GM19351 (cell line): ENCODE data around the gene IQGAP1.
"Not testable (repeated sequence)": the region's sequence is repeated elsewhere in the genome, so short reads cannot be mapped to it uniquely, and the experiment has no call there.

Experiments
- ATAC-seq: cut with Tn5 transposase; IDR thresholded peaks from one replicate; pipeline ENCODE4 v1.9.1; 2021; ENCODE audit warnings: mild to moderate bottlenecking, moderate library complexity; ENCODE audit not compliant: unreplicated experiment

Gene IQGAP1

DNA sequence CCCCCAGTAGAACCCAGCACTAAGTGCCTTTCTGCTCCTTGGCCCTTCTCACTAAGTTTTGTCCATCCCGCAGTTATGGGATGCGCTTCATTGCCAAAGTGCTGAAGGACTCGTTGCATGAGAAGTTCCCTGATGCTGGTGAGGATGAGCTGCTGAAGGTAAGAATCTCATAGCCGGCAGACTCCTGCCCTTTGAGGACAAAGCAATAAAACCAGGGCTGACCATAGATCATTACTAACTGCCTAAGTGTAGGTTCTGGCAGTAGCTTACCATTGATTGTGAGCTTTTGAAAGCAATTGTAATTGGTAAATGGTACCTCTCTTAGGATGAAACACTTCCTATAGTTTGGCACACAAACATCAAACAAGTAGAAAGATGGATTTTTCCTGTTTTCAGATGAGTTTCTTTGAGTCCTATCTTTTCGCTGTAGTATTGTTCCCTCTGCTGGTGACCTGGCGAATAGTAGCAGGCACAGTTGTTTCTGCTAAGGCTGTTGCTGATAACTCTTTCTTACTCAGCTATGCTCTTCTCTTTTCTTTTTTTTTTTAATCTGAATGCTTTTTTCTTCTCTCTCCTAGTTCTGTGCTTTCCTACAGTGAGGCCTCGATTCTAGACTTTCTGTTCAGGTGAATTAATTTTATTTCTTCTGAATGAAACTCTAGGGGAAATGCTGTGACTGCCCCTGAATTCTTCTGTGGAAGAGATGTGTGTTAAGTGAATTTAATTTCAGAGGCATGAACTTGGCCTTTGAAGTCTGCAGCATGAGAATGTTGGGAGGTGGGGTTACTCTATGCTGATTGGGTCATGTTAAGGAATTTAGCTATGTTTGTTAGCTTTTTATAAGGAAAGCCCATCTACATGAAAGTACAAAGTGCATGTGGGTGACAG is 94.3 kb downstream of the IQGAP1 start:
- no peak for ATAC-seq

- ATAC-seq = no peak
These were observed 94.9 kb downstream of the IQGAP1 start for GRCh38 chr15:90483012-90483307.

DNA sequence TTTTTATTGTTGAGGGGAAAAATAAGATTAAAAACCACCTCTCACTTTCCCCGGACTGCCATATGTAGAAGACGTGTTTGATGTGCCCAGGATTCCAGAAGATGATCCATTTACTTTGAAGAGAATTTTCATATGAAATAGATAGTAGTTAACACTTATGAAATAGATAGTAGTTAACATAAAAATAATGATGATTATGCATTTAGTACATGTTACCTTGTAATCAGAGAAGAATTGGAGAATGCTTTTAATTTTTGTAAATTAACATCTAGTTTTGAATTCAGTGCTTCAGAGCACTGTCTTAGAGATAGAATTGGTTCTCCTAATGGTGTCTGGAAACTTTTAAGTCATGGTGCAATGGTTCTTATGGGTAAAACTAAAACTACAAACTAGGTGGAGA is 95.6 kb downstream of the IQGAP1 start:
- no peak for ATAC-seq

DNA sequence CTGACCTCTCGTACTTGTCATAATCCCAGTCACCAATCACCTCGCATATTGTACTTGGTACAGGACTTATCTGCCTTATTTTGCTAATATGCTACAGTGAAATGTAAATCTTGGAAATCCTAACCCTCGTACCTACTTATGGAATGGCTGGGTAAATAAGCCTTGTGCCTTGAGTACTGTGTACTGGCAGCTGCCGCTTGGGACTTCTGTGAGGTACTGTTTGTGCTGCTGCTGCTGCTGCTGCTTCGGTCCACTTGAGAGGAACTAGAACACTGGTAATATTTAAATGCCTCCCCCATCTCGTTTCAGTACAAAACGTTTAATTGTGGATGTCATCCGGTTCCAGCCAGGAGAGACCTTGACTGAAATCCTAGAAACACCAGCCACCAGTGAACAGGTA is 99.1 kb downstream of the IQGAP1 start:
- no peak for ATAC-seq

DNA sequence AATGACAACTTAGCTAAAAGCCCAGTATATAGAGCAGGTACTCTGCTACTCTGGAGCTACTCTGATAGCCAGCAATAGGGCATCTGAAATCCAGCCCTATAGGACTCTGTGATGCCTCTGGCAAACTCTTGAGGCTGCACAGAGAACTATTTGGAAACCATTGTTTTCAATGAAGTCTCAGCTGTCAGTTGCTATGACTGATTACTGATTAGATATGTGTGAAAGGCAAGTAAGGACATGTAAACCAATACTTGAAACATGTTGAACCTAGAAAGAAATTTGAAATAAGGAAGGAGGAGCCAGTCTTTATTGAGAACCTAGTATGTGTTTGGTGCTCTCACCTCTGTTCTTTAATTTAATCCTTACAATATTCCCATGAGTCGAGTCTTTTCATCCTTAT is 101.5 kb downstream of the IQGAP1 start:
- no peak for ATAC-seq

GRCh38 chr15:90489944-90490343 is 101.9 kb downstream of the IQGAP1 start:
- ATAC-seq = no peak

DNA sequence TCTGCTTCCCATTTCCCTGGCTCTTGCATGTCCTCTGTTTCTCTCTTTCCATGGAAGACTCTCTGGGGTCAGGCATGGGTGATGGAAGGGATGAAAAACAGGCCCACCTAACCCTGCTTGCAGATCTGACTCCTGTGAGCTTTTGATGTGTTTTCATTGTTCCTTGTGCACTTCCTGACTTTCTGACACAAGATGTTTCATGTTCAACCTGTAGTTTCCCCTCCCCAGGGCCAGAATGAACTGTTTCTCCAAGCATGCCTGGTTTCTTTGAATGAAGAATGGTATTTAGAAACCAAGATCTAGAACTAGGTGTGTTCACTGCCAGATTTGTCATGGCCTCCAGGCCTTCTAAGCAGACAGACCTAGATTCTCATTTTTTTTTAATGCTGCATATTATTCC is 105.6 kb downstream of the IQGAP1 start:
- ATAC-seq = no peak

- ATAC-seq = no peak
These were observed 107.0 kb downstream of the IQGAP1 start for GRCh38 chr15:90495067-90495466.

GRCh38 chr15:90496791-90497190 is 108.7 kb downstream of the IQGAP1 start:
- ATAC-seq = no peak

GRCh38 chr15:90497376-90497775 is 109.3 kb downstream of the IQGAP1 start:
- ATAC-seq = no peak

DNA sequence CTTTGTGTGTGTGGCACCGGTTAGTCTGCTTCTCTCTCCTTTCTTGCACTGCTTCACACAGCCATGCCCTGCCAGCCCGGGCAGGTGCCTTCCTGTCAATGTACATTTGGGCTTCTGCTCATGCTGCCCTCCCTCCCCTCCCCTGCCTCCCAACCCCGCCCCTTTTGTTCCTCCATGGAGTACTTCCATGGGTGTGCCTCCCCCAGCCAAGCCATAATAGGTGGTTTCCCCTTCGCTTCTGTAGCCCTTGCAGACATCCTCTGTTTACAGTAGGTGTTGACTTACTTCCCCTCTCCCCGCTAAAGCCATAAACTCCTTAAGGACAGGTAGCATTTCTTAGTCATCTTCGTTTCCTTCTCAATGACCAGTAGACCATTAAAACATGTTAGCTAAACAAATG is 109.9 kb downstream of the IQGAP1 start:
- no peak for ATAC-seq

DNA sequence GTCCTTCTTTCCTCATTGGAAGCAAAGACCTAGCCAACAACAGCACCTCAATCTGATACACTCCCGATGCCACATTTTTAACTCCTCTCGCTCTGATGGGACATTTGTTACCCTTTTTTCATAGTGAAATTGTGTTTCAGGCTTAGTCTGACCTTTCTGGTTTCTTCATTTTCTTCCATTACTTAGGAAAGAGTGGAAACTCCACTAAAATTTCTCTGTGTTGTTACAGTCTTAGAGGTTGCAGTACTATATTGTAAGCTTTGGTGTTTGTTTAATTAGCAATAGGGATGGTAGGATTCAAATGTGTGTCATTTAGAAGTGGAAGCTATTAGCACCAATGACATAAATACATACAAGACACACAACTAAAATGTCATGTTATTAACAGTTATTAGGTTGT is 112.1 kb downstream of the IQGAP1 start:
- ATAC-seq = no peak

GRCh38 chr15:90501898-90502297 is 113.9 kb downstream of the IQGAP1 start:
- ATAC-seq = no peak

GRCh38 chr15:90510781-90511180 is 122.7 kb downstream of the IQGAP1 start:
- ATAC-seq = not testable (repeated sequence)

DNA sequence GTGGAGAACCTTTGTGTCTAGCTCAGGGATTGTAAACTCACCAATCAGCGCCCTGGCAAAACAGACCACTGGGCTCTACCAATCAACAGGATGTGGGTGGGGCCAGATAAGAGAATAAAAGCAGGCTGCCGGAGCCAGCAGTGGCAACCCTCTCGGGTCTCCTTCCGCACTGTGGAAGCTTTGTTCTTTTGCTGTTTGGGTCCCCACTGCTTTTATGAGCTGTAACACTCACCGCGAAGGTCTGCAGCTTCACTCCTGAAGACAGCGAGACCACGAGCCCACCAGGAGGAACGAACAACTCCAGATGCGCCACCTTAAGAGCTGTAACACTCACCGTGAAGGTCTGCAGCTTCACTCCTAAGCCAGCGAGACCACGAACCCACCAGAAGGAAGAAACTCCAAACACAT is 123.2 kb downstream of the IQGAP1 start:
- not testable (repeated sequence) for ATAC-seq

GRCh38 chr15:90512276-90512675 is 124.2 kb downstream of the IQGAP1 start:
- no peak for ATAC-seq

DNA sequence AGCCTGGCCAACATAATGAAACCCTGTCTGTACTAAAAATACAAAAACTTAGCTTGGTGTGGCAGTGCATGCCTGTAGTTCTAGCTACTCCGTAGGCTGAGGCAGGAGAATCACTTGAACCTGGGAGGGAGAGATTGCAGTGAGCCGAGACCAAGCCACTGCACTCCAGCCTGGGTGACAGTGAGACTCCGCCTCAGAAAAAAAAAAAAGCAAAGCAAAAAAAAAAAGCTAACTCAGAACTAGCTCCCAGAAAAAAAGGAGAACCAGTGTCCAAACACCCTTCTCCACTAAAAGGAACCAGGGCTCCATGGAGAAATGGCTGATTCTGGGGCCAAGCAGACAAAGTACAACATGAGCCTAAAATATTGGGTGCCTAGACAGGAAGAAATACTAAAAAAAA is 124.9 kb downstream of the IQGAP1 start:
- no peak for ATAC-seq

- no peak for ATAC-seq
These were observed 125.4 kb downstream of the IQGAP1 start for GRCh38 chr15:90513448-90513847.

GRCh38 chr15:90513893-90514292 is 125.9 kb downstream of the IQGAP1 start:
- not testable (repeated sequence) for ATAC-seq

DNA sequence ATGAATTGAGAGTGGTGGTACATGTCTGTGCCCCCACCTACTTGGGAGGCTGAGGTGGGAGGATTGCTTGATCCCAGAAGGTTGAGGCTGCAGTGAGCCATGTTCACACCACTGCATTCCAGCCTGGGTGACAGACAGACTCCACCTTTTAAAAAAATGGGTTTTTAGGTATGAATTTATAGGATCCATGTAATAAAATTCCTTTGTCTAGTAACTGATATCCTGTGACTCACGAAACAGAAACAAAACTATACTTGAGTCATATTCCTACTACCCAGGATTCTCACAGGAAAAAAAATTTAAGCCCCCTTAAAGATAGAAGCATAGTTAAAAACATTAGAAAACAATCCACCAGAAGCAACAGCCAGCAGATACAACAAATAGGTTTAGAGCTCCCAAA is 131.6 kb downstream of the IQGAP1 start:
- ATAC-seq = no peak

- no peak for ATAC-seq
These were observed 132.3 kb downstream of the IQGAP1 start for GRCh38 chr15:90520365-90520764.

DNA sequence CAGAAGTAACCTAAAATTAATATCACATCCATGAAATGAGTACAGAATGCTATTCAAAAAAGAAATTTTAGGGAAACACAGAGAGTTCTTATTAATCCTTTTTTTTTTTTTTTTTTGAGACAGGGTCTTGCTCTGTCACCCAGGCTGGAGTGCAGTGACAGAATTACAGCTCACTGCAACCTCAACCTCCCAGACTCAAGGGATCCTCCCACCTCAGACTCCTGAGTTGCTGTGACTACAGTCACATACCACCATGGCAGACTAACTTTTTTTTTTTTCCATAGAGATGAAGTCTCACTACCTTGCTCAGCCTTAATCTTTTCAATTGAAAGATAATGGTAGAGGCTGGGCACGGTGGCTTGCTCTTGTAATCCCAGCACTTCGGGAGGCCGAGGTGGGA is 135.3 kb downstream of the IQGAP1 start:
- no peak for ATAC-seq
